GM12878 (cell line): ENCODE measurements around the gene LMO7. TPM values are rescaled to one million over a fixed set of nuclear protein-coding genes. Genes with fewer than 3 reads are reported as not detected.

ENCODE experiments used
- ATAC-seq: fragments of 200-7000 bp; cut with Tn5 transposase; 3 replicates; pipeline ENCODE4 v1.9.1; 2020; ENCODE audit warnings: mild to moderate bottlenecking, moderate library complexity
- BruUV-seq: library from RNA; stranded (reverse); fragments of 400-500 nt; replicated peaks from 2 replicates; lab custom pipeline; 2021; lab: Mats Ljungman, UMichigan
- CTCF ChIA-PET: fragments of 300-600 bp; sonication (Branson Sonifier 250); formaldehyde crosslinking; extraction: SDS; loops from one replicate; lab custom pipeline; 2021; ENCODE audit warnings: inconsistent platforms; lab: Yijun Ruan, JAX
- POLR2A ChIA-PET: fragments of 350-600 bp; formaldehyde crosslinking; extraction: SDS; loops from one replicate; lab custom pipeline; 2021; ENCODE audit warnings: inconsistent platforms; lab: Charles Lee
- RAD21 ChIA-PET: fragments of 300-600 bp; sonication (Branson Sonifier 250); formaldehyde crosslinking; loops from one replicate; lab custom pipeline; 2023; ENCODE audit warnings: antibody characterized with exemption; ENCODE audit not compliant: unreplicated experiment; lab: Charles Lee
- SMC1A ChIA-PET: fragments of 300-600 bp; sonication (Branson Sonifier 250); formaldehyde crosslinking; loops from one replicate; lab custom pipeline; 2023; ENCODE audit not compliant: unreplicated experiment, uncharacterized antibody; lab: Charles Lee
- DNase-seq: peaks from one replicate; pipeline ENCODE4 v3.0.0-alpha.2; 2011; ENCODE audit warnings: low read depth, low spot score
- FAIRE-seq: peaks from 3 replicates; lab custom pipeline; 2011; peaks lifted over from hg19 to GRCh38; lab: Jason Lieb, UNC
- H2AFZ ChIP-seq: 2 replicates; pipeline ENCODE4 v1.6.0; 2011; ENCODE audit warnings: low read depth, low read length, control low read depth; ENCODE audit not compliant: control insufficient read depth
- H3K27ac ChIP-seq: 2 replicates; pipeline ENCODE4 v1.5.1; 2011; ENCODE audit warnings: control low read depth; ENCODE audit not compliant: control insufficient read depth, insufficient read depth
- H3K27me3 ChIP-seq, 2 experiments: replicated peaks in 1 of 2; 2 replicates each; pipeline versions ENCODE4 v1.6.0 to v1.6.1; 2011; ENCODE audit warnings: low read length in 1 of 2; ENCODE audit not compliant: control insufficient read depth in 2 of 2, insufficient read depth in 2 of 2
- H3K36me3 ChIP-seq, 2 experiments: 2 replicates each; pipeline ENCODE4 v1.5.1; 2011; ENCODE audit warnings: low read length in 1 of 2; ENCODE audit not compliant: control insufficient read depth in 2 of 2, insufficient read depth in 2 of 2
- H3K4me1 ChIP-seq: 2 replicates; pipeline ENCODE4 v1.6.1; 2011; ENCODE audit warnings: mild to moderate bottlenecking, low read length, moderate library complexity, mixed read lengths; ENCODE audit not compliant: control insufficient read depth, insufficient read depth
- H3K4me2 ChIP-seq: 2 replicates; pipeline ENCODE4 v1.6.0; 2011; ENCODE audit warnings: control low read depth; ENCODE audit not compliant: control insufficient read depth, insufficient read depth
- H3K4me3 ChIP-seq: fragments of 200-600 bp; sonication (generic); 2 replicates; pipeline ENCODE4 v1.5.1; 2016
- H3K79me2 ChIP-seq: 2 replicates; pipeline ENCODE4 v1.6.0; 2011; ENCODE audit warnings: low read length; ENCODE audit not compliant: control insufficient read depth, insufficient read depth
- H3K9ac ChIP-seq: 2 replicates; pipeline ENCODE4 v1.8.0; 2011; ENCODE audit warnings: low read length, control low read depth, mixed read lengths; ENCODE audit not compliant: control insufficient read depth, insufficient read depth
- H3K9me3 ChIP-seq: replicated peaks from 3 replicates; pipeline ENCODE4 v1.5.1; 2011; ENCODE audit warnings: mild to moderate bottlenecking, low read length; ENCODE audit not compliant: control insufficient read depth, insufficient read depth
- H4K20me1 ChIP-seq: 2 replicates; pipeline ENCODE4 v1.6.0; 2011; ENCODE audit not compliant: control insufficient read depth, insufficient read depth
- ASH2L ChIP-seq: fragments of 300-600, 200-600 bp; sonication (generic); IDR thresholded peaks from 2 replicates; pipeline ENCODE4 v1.6.1; 2017; ENCODE audit warnings: low read depth, mild to moderate bottlenecking, borderline replicate concordance
- CHD2 ChIP-seq: IDR thresholded peaks from 2 replicates; pipeline ENCODE4 v1.6.1; 2011; ENCODE audit warnings: low read depth, low read length, improper control_type of control experiment, borderline replicate concordance
- DPF2 ChIP-seq: fragments of 450-650 bp; IDR thresholded peaks from 2 replicates; pipeline ENCODE4 v1.6.1; 2017; ENCODE audit warnings: mild to moderate bottlenecking
- NFIC ChIP-seq: IDR thresholded peaks from 2 replicates; pipeline ENCODE4 v1.6.1; 2012; ENCODE audit warnings: low read depth, mild to moderate bottlenecking, inconsistent platforms, low read length, moderate library complexity
- NKRF ChIP-seq: fragments of 450-650 bp; conservative IDR thresholded peaks from 2 replicates; pipeline ENCODE4 v1.6.1; 2017; ENCODE audit warnings: mild to moderate bottlenecking, moderate library complexity
- PAX5 ChIP-seq: IDR thresholded peaks from 2 replicates; pipeline ENCODE4 v1.6.1; 2011; ENCODE audit warnings: low read depth, low read length, borderline replicate concordance
- RELA ChIP-seq: fragments of 450-650 bp; IDR thresholded peaks from 2 replicates; pipeline ENCODE4 v1.8.0; 2014; ENCODE audit warnings: borderline replicate concordance; ENCODE audit not compliant: partially characterized antibody
- SMARCA5 ChIP-seq: fragments of 450-650 bp; IDR thresholded peaks from 2 replicates; pipeline ENCODE4 v1.6.1; 2017; ENCODE audit warnings: mild to moderate bottlenecking
- ZNF217 ChIP-seq: fragments of 450-650 bp; IDR thresholded peaks from 2 replicates; pipeline ENCODE4 v1.6.1; 2017; ENCODE audit warnings: antibody characterized with exemption, mild to moderate bottlenecking
- WGBS: methylation state at CpG from one replicate; pipeline ENCODE4 v1.1.6; 2016; ENCODE audit warnings: low lambda C conversion rate; ENCODE audit not compliant: insufficient replicate concordance, insufficient coverage; ENCODE audit errors: missing lambda C conversion rate; 5-methylcytosine and 5-hydroxymethylcytosine counted together
- in situ Hi-C: fragments of 300-500 bp; cut with MboI; formaldehyde crosslinking; loops from 9 replicates; pipeline ENCODE4 v1.14.3; 2018; ENCODE audit warnings: mixed read lengths
- intact Hi-C: fragments of 100-400 bp; cut with micrococcal nuclease; formaldehyde crosslinking; loops from one replicate; pipeline ENCODE4 v1.14.2; 2022; ENCODE audit not compliant: unreplicated experiment
- polyA plus RNA-seq, 11 experiments: library from polyadenylated mRNA; depleted of rRNA in 4 of 11; unstranded in 6 of 11; stranded (reverse) in 5 of 11; fragments of >200 nt; fragmentation: Nextera tagmentation in 4 of 11; fragmentation: Illumina TruSeq in 1 of 11; extraction: Ambion mirVana in 4 of 11; extraction: Trizol in 1 of 11; gene quantifications; 1 replicate in 1 of 11; 2 replicates in 10 of 11; pipeline versions ENCODE4 v1.2.1 to v1.2.3, GENCODE V29; 2011 to 2016; ENCODE audit warnings: inconsistent platforms in 2 of 11, missing spikeins in 2 of 11, low read depth in 1 of 11
- total RNA-seq, 4 experiments: library from RNA; depleted of rRNA in 3 of 4; stranded (reverse); fragments of >200 nt in 3 of 4; fragmentation: Illumina TruSeq in 1 of 4; extraction: Trizol in 1 of 4; gene quantifications; 2 replicates each; pipeline versions ENCODE4 v1.2.1 to v1.2.3, GENCODE V29; 2013 to 2021
- TF ChIP-seq, protein P1 (sequence below): IDR thresholded peaks from 2 replicates; pipeline ENCODE4 v1.6.1; 2012; ENCODE audit warnings: low read depth, low read length, improper control_type of control experiment
- TF ChIP-seq, protein P2 (sequence below): fragments of 450-650 bp; IDR thresholded peaks from 2 replicates; pipeline ENCODE4 v1.6.1; 2018; ENCODE audit warnings: borderline replicate concordance, mild to moderate bottlenecking; ENCODE audit not compliant: partially characterized antibody

Gene LMO7
- total and polyA plus RNA-seq, 10 of the 15 experiments (the other 5 are each of a cell fraction or from before 2014, with no cell fraction given) = 8.5 to 67.8 (median 36.8) TPM

DNA sequence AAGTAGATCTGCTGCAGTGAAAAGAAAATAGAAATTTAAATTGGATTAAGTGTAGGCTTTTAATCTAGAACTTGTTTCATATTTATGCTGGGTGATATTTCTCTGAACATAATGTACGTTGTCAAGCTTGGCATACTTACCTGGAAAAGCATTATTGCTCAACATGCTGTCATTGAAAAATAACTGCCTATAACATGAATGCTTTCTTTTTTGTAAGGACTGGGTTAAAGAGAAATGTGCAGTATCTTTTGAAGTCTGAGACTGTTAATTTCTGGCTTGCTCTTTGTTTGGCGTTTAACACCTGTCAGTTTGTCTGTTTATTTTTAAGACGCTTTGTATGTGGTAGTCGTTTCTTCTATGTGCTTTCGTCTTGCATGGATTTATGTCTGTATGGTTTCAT lies 175.2 kb downstream of the LMO7 start:
- no peak for TF ChIP-seq ASH2L
- TF ChIP-seq CHD2 = no peak
- no peak for TF ChIP-seq SMARCA5
- no peak for TF ChIP-seq NFIC
- TF ChIP-seq RELA = no peak
- TF ChIP-seq ZNF217 = no peak
- TF ChIP-seq DPF2 = no peak
- TF ChIP-seq NKRF = no peak
- TF ChIP-seq PAX5 = no peak
- TF ChIP-seq, protein P1, sequence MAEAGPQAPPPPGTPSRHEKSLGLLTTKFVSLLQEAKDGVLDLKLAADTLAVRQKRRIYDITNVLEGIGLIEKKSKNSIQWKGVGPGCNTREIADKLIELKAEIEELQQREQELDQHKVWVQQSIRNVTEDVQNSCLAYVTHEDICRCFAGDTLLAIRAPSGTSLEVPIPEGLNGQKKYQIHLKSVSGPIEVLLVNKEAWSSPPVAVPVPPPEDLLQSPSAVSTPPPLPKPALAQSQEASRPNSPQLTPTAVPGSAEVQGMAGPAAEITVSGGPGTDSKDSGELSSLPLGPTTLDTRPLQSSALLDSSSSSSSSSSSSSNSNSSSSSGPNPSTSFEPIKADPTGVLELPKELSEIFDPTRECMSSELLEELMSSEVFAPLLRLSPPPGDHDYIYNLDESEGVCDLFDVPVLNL = no peak
- TF ChIP-seq, protein P2, sequence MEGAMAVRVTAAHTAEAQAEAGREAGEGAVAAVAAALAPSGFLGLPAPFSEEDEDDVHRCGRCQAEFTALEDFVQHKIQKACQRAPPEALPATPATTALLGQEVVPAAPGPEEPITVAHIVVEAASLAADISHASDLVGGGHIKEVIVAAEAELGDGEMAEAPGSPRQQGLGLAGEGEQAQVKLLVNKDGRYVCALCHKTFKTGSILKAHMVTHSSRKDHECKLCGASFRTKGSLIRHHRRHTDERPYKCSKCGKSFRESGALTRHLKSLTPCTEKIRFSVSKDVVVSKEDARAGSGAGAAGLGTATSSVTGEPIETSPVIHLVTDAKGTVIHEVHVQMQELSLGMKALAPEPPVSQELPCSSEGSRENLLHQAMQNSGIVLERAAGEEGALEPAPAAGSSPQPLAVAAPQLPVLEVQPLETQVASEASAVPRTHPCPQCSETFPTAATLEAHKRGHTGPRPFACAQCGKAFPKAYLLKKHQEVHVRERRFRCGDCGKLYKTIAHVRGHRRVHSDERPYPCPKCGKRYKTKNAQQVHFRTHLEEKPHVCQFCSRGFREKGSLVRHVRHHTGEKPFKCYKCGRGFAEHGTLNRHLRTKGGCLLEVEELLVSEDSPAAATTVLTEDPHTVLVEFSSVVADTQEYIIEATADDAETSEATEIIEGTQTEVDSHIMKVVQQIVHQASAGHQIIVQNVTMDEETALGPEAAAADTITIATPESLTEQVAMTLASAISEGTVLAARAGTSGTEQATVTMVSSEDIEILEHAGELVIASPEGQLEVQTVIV = no peak
- POLR2A ChIA-PET = no interaction called here
- H2AFZ ChIP-seq = no peak overlapping the region
- RAD21 ChIA-PET = interaction anchor here (1.1 kb wide), 1 partner anchor 51 kb away, joined by 4 read pairs; no protein-coding TSS in a partner anchor
- no peak for DNase-seq
- no peaks in the 10 kb centered on the region for H3K4me1 ChIP-seq
- ATAC-seq = no peak
- H4K20me1 ChIP-seq = no peaks in the 10 kb centered on the region
- intact Hi-C loops = no loop called here
- WGBS = 99% methylated on average over 5 of the region's 5 CpGs
- no peak overlapping the region for H3K4me3 ChIP-seq
- no peak overlapping the region for H3K27ac ChIP-seq
- H3K79me2 ChIP-seq = no peaks in the 10 kb centered on the region
- H3K4me2 ChIP-seq = no peak overlapping the region
- CTCF ChIA-PET = interaction anchor here (0.6 to 1.3 kb wide), 3 partner anchors 21 to 1191 kb away, joined by 3 read pairs; no protein-coding TSS in a partner anchor
- in situ Hi-C loops = no loop called here
- H3K9ac ChIP-seq = no peak overlapping the region
- SMC1A ChIA-PET = interaction anchor here (0.6 to 3.1 kb wide), 3 partner anchors 10 to 115 kb away, joined by 3 to 15 read pairs (median 11); no protein-coding TSS in a partner anchor
- no TSS peak for BruUV-seq
- FAIRE-seq = no peak
- H3K36me3 ChIP-seq = no peaks in the 10 kb centered on the region
- H3K9me3 ChIP-seq = no peaks in the 10 kb centered on the region
- H3K27me3 ChIP-seq = no peaks in the 10 kb centered on the region
